ENCODE data around the gene UGT1A3.

The UGT1A3 gene

GRCh38 chr2:233779722-233780121, 50.9 kb downstream of the UGT1A3 start:
- no peak for TF ChIP-seq CTCF (IDR thresholded peaks at IDR 0.05; ENCODE audit: control insufficient read depth, insufficient read depth, low read depth, low read length, missing control alignments)
- no peak overlapping the region for H3K4me3 ChIP-seq (ENCODE audit: control insufficient read depth, low read depth, low read length)
- no peak for DNase-seq (ENCODE audit: low read depth)

DNA sequence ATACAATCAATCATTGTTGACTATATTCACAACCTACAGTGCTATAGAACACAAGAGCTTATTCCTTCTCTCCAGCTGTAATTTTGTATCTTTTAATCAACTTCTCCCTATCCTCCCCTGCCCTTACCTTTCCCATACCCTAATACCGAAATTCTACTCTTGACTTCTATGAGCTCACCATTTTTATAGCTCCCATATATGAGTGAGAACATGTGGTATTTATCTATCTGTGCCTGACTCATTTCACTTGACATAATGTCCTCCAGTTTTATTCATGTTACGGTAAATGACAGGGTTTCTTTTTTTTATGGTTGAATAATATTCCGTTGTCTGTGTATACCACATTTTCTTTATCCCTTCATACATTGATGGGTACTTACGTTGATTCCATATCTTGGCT, 51.9 kb downstream of the UGT1A3 start:
- no peak for TF ChIP-seq CTCF (IDR thresholded peaks at IDR 0.05; ENCODE audit: control insufficient read depth, insufficient read depth, low read depth, low read length, missing control alignments)
- no peak overlapping the region for H3K4me3 ChIP-seq (ENCODE audit: control insufficient read depth, low read depth, low read length)
- no peak for DNase-seq (ENCODE audit: low read depth)

GRCh38 chr2:233789554-233789953, 60.7 kb downstream of the UGT1A3 start:
- TF ChIP-seq CTCF (IDR thresholded peaks at IDR 0.05; ENCODE audit: control insufficient read depth, insufficient read depth, low read depth, low read length, missing control alignments), result no peak
- H3K4me3 ChIP-seq (ENCODE audit: control insufficient read depth, low read depth, low read length), result no peak overlapping the region
- DNase-seq (ENCODE audit: low read depth), result no peak

DNA sequence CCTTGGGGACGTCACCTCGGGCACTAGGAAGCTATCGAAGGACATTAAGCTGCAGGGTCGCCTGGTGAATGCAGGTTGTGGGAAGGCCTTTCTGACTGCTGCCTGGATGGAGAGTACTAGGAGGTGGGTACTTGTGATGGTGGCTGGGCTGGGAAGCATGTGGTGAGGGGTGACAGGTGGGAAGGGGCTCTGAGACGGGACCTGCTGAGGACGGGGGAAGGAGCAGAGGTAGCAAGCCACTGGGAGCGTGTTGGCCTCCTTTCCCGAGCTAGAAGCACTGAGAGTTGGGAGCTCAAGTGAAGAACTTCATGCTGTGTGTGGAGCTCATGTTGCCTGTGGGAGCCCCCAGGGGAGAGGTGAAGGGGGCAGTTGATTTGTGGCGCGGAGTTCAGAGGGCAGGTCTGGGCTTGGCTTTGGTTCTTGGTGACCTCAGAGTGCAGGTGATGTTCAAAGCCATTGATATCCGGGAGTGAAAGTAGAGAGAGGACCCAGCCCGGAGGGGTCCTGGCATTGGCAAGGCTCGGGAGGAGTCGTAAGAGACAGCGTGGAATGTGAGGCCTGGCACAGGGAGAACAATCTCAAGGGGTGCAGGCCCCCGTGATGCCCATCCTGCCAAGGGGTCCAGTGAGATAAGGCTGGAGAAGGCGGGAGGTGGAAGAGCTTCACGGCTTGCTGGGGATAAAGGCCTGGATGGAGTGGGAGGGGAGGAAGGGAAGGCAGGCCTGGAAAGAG, 62.5 kb downstream of the UGT1A3 start:
- no peak for TF ChIP-seq CTCF (IDR thresholded peaks at IDR 0.05; ENCODE audit: control insufficient read depth, insufficient read depth, low read depth, low read length, missing control alignments)
- no peak overlapping the region for H3K4me3 ChIP-seq (ENCODE audit: control insufficient read depth, low read depth, low read length)
- no peak for DNase-seq (ENCODE audit: low read depth)

DNA sequence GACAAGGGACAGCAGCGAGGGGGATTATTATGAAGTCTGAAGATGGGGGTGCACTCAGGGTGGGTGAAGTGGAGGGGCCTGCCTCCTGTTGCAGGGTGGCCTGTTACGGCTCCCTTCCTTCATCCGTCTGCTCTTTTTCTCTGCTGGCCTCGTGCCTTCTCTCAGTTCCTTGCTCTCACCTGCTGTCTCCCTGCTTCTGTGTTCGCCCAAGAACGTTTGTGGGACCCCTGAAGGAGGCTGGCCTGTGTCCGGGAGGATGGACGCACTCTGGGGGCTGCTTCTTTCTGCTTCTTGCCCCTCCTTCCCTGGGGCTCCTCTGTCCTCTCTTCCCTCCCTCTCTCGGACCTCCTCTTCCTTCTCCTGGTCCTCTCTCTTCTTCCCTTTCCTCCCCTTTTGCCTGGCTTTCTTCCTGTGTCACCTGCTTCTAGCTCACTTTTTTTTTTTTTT, 63.1 kb downstream of the UGT1A3 start:
- DNase-seq (ENCODE audit: low read depth), result no peak
- no peak overlapping the region for H3K4me3 ChIP-seq (ENCODE audit: control insufficient read depth, low read depth, low read length)
- no peak for TF ChIP-seq CTCF (IDR thresholded peaks at IDR 0.05; ENCODE audit: control insufficient read depth, insufficient read depth, low read depth, low read length, missing control alignments)

- no peak for TF ChIP-seq CTCF (IDR thresholded peaks at IDR 0.05; ENCODE audit: control insufficient read depth, insufficient read depth, low read depth, low read length, missing control alignments)
- no peak overlapping the region for H3K4me3 ChIP-seq (ENCODE audit: control insufficient read depth, low read depth, low read length)
- no peak for DNase-seq (ENCODE audit: low read depth)
These were observed 63.9 kb downstream of the UGT1A3 start for GRCh38 chr2:233792720-233793119.
